Fibroblast of lung (primary cell): ENCODE data around the gene TSPYL2. TPM values are rescaled to one million over a fixed set of nuclear protein-coding genes. Genes with fewer than 3 reads are reported as not detected.

Experiments used
- DNase-seq, 2 donors: peaks; one replicate each; pipeline versions ENCODE4 v3.0.0 to v3.0.0-alpha.2; 2010; ENCODE audit warnings: low read depth in 2 of 2
- H2AFZ ChIP-seq: 2 replicates; pipeline ENCODE4 v1.5.1; 2012; ENCODE audit warnings: low read length, control low read depth, inconsistent platforms
- H3K27ac ChIP-seq: 2 replicates; pipeline ENCODE4 v1.5.1; 2011; ENCODE audit warnings: low read length, control low read depth; ENCODE audit not compliant: insufficient read depth
- H3K27me3 ChIP-seq: 2 replicates; pipeline ENCODE4 v1.5.1; 2011; ENCODE audit warnings: mild to moderate bottlenecking, low read length; ENCODE audit not compliant: control insufficient read depth, insufficient read depth
- H3K36me3 ChIP-seq: 2 replicates; pipeline ENCODE4 v1.5.1; 2011; ENCODE audit warnings: low read length; ENCODE audit not compliant: control insufficient read depth, insufficient read depth
- H3K4me1 ChIP-seq: 2 replicates; pipeline ENCODE4 v1.5.1; 2011; ENCODE audit warnings: low read length; ENCODE audit not compliant: control insufficient read depth, insufficient read depth; ENCODE audit errors: extremely low read depth
- H3K4me2 ChIP-seq: 2 replicates; pipeline ENCODE4 v1.5.1; 2011; ENCODE audit warnings: low read length, control low read depth; ENCODE audit not compliant: insufficient read depth; ENCODE audit errors: extremely low read depth
- H3K4me3 ChIP-seq, 4 experiments: fragments of 200-600 bp in 1 of 4; sonication (generic) in 1 of 4; replicated peaks in 1 of 4; 2 replicates each; pipeline ENCODE4 v1.5.1; 2011 to 2016; ENCODE audit warnings: low read length in 4 of 4, low read depth in 3 of 4, mild to moderate bottlenecking in 3 of 4, control low read depth in 2 of 4, inconsistent platforms in 1 of 4, mixed read lengths in 1 of 4; ENCODE audit not compliant: insufficient read depth in 1 of 4; ENCODE audit errors: control extremely low read depth in 1 of 4
- H3K79me2 ChIP-seq: 2 replicates; pipeline ENCODE4 v1.5.1; 2012; ENCODE audit warnings: mild to moderate bottlenecking, low read length, inconsistent platforms; ENCODE audit not compliant: control insufficient read depth, insufficient read depth
- H3K9ac ChIP-seq: 2 replicates; pipeline ENCODE4 v1.5.1; 2011; ENCODE audit warnings: mild to moderate bottlenecking, low read length, control low read depth; ENCODE audit not compliant: insufficient read depth
- H3K9me3 ChIP-seq: 2 replicates; pipeline ENCODE4 v1.5.1; 2012; ENCODE audit warnings: low read depth, low read length; ENCODE audit not compliant: control insufficient read depth, insufficient read depth
- H4K20me1 ChIP-seq: 2 replicates; pipeline ENCODE4 v1.5.1; 2011; ENCODE audit warnings: low read length; ENCODE audit not compliant: control insufficient read depth, insufficient read depth; ENCODE audit errors: extremely low read depth
- EZH2 ChIP-seq: IDR thresholded peaks from 2 replicates; pipeline ENCODE4 v1.5.1; 2012; ENCODE audit warnings: low read length, control low read depth, mild to moderate bottlenecking; ENCODE audit errors: missing control alignments
- polyA plus RNA-seq, 2 donors: library from polyadenylated mRNA; depleted of rRNA in 1 of 2; stranded (reverse) in 1 of 2; unstranded in 1 of 2; fragments of >200 nt; gene quantifications; 2 replicates each; pipeline ENCODE4 v1.2.1, GENCODE V29; 2011 to 2012; ENCODE audit warnings: missing spikeins in 1 of 2
- total RNA-seq: library from RNA; depleted of rRNA; stranded (reverse); fragments of >200 nt; gene quantifications from 2 replicates; pipeline ENCODE4 v1.2.1, GENCODE V29; 2014
- TF ChIP-seq, protein P1 (sequence below), 2 donors: IDR thresholded peaks in 1 of 2; conservative IDR thresholded peaks in 1 of 2; 1 replicate in 1 of 2; 2 replicates in 1 of 2; pipeline ENCODE4 v1.5.1; 2011 to 2012; ENCODE audit warnings: low read length in 2 of 2, control low read depth in 1 of 2, inconsistent platforms in 1 of 2, low read depth in 1 of 2, mild to moderate bottlenecking in 1 of 2

The TSPYL2 gene
- total and polyA plus RNA-seq, 2 donors (not counting 1 experiment from before 2014, with no cell fraction given): 10.2 to 21.0 TPM

DNA sequence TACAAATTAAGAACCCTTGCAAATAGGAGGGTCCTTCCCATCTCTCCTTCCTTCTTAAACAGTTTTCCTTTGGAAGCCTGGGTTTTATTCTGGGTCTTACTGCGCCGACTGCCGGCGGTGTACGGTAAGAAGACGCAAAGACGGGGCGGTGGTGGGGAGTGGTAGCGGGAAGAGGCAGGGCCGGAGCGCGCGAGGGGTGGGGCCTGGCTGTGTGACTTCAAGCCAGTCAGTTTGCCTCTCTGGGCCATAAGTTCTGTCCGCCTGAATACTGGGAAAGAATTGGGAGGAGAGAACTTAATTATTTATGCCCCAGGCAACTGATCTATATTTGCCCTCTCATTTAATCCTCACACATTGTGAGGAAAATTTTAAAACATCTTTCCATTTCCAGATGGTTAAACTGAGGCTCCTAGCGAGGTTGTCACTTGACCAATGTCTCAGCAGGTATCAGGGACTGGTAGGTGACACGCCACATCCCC is 11.0 kb downstream of the TSPYL2 start:
- Histone ChIP-seq H3K4me2 (peak overlapping the region; percentile 88), H3K4me3 (peak overlapping the region; percentile 38 to 71 (median 54)), H3K79me2 (no peaks in the 10 kb centered on the region), H3K27me3 (no peaks in the 10 kb centered on the region), H3K9me3 (no peaks in the 10 kb centered on the region), H3K27ac (peak overlapping the region; percentile 84), H2AFZ (peak overlapping the region; percentile 69), H3K4me1 (no peaks in the 10 kb centered on the region), H3K36me3 (no peaks in the 10 kb centered on the region), H3K9ac (peak overlapping the region; percentile 30), H4K20me1 (no peaks in the 10 kb centered on the region)
- DNase-seq: peak; percentile 73 to 74
- no peak for TF ChIP-seq EZH2
- TF ChIP-seq, protein P1, sequence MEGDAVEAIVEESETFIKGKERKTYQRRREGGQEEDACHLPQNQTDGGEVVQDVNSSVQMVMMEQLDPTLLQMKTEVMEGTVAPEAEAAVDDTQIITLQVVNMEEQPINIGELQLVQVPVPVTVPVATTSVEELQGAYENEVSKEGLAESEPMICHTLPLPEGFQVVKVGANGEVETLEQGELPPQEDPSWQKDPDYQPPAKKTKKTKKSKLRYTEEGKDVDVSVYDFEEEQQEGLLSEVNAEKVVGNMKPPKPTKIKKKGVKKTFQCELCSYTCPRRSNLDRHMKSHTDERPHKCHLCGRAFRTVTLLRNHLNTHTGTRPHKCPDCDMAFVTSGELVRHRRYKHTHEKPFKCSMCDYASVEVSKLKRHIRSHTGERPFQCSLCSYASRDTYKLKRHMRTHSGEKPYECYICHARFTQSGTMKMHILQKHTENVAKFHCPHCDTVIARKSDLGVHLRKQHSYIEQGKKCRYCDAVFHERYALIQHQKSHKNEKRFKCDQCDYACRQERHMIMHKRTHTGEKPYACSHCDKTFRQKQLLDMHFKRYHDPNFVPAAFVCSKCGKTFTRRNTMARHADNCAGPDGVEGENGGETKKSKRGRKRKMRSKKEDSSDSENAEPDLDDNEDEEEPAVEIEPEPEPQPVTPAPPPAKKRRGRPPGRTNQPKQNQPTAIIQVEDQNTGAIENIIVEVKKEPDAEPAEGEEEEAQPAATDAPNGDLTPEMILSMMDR (conservative IDR thresholded peaks at IDR 0.05 in 1 of 2, IDR thresholded peaks at IDR 0.05 in 1 of 2; ENCODE audit: low read depth in 1 of 2, low read length in 2 of 2): peak; percentile 47 to 57

DNA sequence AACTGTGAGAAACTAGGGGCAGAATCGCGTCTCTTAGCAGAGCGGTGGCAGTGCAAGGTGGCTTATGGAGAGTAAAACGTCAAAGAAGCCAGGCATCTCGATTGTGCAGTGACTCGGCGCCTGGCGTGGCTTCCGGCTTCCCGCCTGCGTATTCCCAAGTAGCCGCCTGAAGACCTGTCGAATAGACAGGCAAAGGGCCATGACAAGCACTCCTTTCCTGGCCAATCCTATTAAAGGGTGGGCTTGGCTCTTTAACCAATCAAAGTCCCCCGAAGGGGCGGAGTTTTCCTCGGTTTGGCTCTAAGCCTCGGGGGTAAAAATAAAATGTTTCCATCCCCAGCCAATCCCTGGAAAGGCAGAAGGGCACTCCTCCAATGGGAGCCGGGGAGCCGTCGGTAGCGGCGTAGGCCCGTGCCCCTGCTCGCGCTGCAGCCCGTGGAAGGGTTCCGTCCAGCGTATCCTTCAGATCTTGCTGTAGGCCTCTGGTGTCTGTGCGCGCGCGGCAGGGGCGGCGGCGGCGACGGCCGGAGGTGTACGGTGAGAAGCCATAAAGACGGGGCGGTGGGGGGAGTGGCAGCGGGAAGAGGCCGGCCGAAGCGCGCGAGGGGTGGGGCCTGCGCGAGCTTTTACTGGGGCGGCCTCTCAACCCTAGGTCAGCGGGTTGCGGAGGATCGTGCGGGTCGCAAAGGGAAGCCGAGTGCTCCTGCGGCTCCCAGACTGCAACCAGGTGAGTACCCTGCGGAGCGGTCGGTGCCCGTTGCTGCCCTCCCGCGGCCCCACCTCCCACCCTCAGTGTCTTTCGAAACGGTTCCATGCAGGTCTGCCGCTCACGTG is 11.8 kb downstream of the TSPYL2 start, which contains the start of gene KANTR:
KANTR (plus strand) TSS at position 395 of the 834 bp plus-strand sequence. CDS start 30,131 bp downstream, outside the sequence.
- Histone ChIP-seq H3K36me3 (no peaks in the 10 kb centered on the region), H4K20me1 (no peaks in the 10 kb centered on the region), H3K9ac (peak within 1 kb of the TSS; percentile 60), H3K9me3 (no peaks in the 10 kb centered on the region), H3K27me3 (no peaks in the 10 kb centered on the region), H3K4me3 (peak within 1 kb of the TSS; percentile 46 to 71 (median 58)), H3K4me2 (peak within 1 kb of the TSS; percentile 88), H2AFZ (peak within 1 kb of the TSS; percentile 69), H3K27ac (peak within 1 kb of the TSS; percentile 84), H3K79me2 (no peaks in the 10 kb centered on the region), H3K4me1 (no peaks in the 10 kb centered on the region)
- TF ChIP-seq, protein P1 (conservative IDR thresholded peaks at IDR 0.05 in 1 of 2, IDR thresholded peaks at IDR 0.05 in 1 of 2; ENCODE audit: low read depth in 1 of 2, low read length in 2 of 2): no peak
- no peak for TF ChIP-seq EZH2
- DNase-seq: peak; percentile 94

DNA sequence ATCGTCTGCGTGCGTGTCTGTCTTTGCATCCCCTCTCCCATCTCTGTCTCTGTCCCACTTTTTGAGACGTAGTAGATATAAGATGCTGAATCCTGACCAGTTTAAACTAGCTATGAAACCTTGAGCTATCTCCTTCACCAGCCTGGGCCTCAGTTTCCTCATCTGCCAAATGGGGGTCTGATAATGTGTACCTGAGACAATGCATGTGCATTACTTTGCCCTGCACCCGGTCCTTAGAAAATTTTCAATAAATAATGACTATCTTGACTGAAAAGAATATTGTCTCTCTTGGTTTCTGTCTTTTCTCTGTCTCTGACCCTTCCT is 12.4 kb downstream of the TSPYL2 start:
- TF ChIP-seq EZH2: no peak
- TF ChIP-seq, protein P1 (conservative IDR thresholded peaks at IDR 0.05 in 1 of 2, IDR thresholded peaks at IDR 0.05 in 1 of 2; ENCODE audit: low read depth in 1 of 2, low read length in 2 of 2): no peak
- no peaks in the 10 kb centered on the region for H3K4me1 ChIP-seq
- no peaks in the 10 kb centered on the region for H3K9me3 ChIP-seq
- no peaks in the 10 kb centered on the region for H3K79me2 ChIP-seq
- H4K20me1 ChIP-seq: no peaks in the 10 kb centered on the region
- peak overlapping the region; percentile 77 for H3K4me2 ChIP-seq
- peak overlapping the region; percentile 60 for H3K9ac ChIP-seq
- H3K27me3 ChIP-seq: no peaks in the 10 kb centered on the region
- H2AFZ ChIP-seq: peak overlapping the region; percentile 27
- H3K27ac ChIP-seq: no peak overlapping the region
- H3K36me3 ChIP-seq: no peaks in the 10 kb centered on the region
- H3K4me3 ChIP-seq: peak overlapping the region; percentile 36 to 71 (median 58)
- no peak for DNase-seq
